ENCODE data around the gene LSM7. TPM values are rescaled to one million over a fixed set of nuclear protein-coding genes. Genes with fewer than 3 reads are reported as not detected.
"Not testable (repeated sequence)": the region's sequence is repeated elsewhere in the genome, so short reads cannot be mapped to it uniquely, and the experiment has no call there.

The LSM7 gene
- total RNA-seq, 1 experiment from 2014 or later: 282 TPM

DNA sequence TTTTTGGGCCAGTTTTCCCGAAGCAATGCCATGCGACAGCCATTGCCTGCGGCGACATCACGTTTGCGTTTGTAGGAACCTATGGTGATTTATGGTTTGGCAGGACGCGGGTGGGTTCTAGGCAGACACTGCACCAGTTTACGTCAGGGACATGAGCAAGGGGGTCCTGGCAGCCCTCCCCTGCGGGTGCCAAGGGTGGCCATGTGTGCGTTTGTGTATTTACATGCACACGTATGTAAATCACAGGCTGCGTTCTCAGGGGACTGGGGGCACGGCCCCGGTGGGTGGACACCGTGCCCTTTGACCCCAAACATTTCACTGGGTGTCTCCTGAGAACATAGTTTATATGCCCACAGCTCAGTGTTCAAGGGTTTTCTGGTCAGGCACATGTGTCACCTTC lies 22.3 kb upstream of the LSM7 start:
- H3F3A ChIP-seq (ENCODE audit: low read length, unreplicated experiment): no peaks in the 10 kb centered on the region
- no peak overlapping the region for H3K4me3 ChIP-seq (ENCODE audit: low read length)
- no peaks in the 10 kb centered on the region for H3K4me1 ChIP-seq (ENCODE audit: insufficient read depth, low read length)
- H3K9me2 ChIP-seq (replicated peaks; ENCODE audit: low read length): no peaks in the 10 kb centered on the region
- H4K20me1 ChIP-seq (ENCODE audit: low read length): no peaks in the 10 kb centered on the region
- TF ChIP-seq, protein P1, sequence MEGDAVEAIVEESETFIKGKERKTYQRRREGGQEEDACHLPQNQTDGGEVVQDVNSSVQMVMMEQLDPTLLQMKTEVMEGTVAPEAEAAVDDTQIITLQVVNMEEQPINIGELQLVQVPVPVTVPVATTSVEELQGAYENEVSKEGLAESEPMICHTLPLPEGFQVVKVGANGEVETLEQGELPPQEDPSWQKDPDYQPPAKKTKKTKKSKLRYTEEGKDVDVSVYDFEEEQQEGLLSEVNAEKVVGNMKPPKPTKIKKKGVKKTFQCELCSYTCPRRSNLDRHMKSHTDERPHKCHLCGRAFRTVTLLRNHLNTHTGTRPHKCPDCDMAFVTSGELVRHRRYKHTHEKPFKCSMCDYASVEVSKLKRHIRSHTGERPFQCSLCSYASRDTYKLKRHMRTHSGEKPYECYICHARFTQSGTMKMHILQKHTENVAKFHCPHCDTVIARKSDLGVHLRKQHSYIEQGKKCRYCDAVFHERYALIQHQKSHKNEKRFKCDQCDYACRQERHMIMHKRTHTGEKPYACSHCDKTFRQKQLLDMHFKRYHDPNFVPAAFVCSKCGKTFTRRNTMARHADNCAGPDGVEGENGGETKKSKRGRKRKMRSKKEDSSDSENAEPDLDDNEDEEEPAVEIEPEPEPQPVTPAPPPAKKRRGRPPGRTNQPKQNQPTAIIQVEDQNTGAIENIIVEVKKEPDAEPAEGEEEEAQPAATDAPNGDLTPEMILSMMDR (conservative IDR thresholded peaks at IDR 0.05; ENCODE audit: low read depth, low read length): no peak
- TF ChIP-seq EZH2 (IDR thresholded peaks at IDR 0.05; ENCODE audit: low read length, unreplicated experiment) (no peak), EZH2phosphoT487 (IDR thresholded peaks at IDR 0.05; ENCODE audit: borderline replicate concordance, low read length) (no peak)
- no peak overlapping the region for H3K4me2 ChIP-seq (ENCODE audit: low read length)
- no peak overlapping the region for H3K27ac ChIP-seq (ENCODE audit: low read length)
- CTCF ChIA-PET: no interaction called here
- no peaks in the 10 kb centered on the region for H3K9me3 ChIP-seq (ENCODE audit: low read length)
- POLR2A ChIA-PET (ENCODE audit: unreplicated experiment): interaction anchor here (0.7 kb wide), 1 partner anchor 21 kb away, joined by 3 read pairs; no protein-coding TSS in a partner anchor
- ATAC-seq (no peak), DNase-seq (no peak)
- H3K79me2 ChIP-seq (ENCODE audit: low read length): no peaks in the 10 kb centered on the region
- no peak overlapping the region for H2AFZ ChIP-seq (ENCODE audit: low read length)
- no peaks in the 10 kb centered on the region for H3K36me3 ChIP-seq (ENCODE audit: low read depth, low read length)
- intact Hi-C loops (cut with micrococcal nuclease): no loop called here
- no peaks in the 10 kb centered on the region for H3K27me3 ChIP-seq (ENCODE audit: low read length)
- H3K9ac ChIP-seq (ENCODE audit: low read length): no peak overlapping the region
- BruUV-seq (replicated peaks): no TSS peak

DNA sequence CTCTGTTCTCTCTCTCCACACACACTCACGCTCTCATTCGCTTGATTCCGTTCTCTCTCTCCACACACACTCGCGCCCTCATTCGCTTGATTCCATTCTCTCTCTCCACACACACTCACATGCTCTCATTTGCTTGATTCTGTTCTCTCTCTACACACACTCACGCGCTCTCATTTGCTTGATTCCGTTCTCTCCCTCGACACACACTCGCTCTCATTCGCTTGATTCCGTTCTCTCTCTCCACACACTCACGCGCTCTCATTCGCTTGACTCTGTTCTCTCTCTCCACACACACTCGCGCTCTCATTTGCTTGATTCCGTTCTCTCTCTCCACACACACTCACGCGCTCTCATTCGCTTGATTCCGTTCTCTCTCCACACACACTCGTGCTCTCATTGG lies 21.4 kb upstream of the LSM7 start:
- ATAC-seq; DNase-seq; intact Hi-C loops (cut with micrococcal nuclease); H3K4me1 ChIP-seq (ENCODE audit: insufficient read depth, low read length); H3K27ac ChIP-seq (ENCODE audit: low read length); H3K27me3 ChIP-seq (ENCODE audit: low read length); H3K79me2 ChIP-seq (ENCODE audit: low read length); H4K20me1 ChIP-seq (ENCODE audit: low read length); H3K4me2 ChIP-seq (ENCODE audit: low read length); CTCF ChIA-PET; H3K4me3 ChIP-seq (ENCODE audit: low read length); BruUV-seq (replicated peaks); H3K9ac ChIP-seq (ENCODE audit: low read length); H3F3A ChIP-seq (ENCODE audit: low read length, unreplicated experiment); H3K36me3 ChIP-seq (ENCODE audit: low read depth, low read length); H3K9me2 ChIP-seq (replicated peaks; ENCODE audit: low read length); H3K9me3 ChIP-seq (ENCODE audit: low read length); H2AFZ ChIP-seq (ENCODE audit: low read length): not testable (repeated sequence)
- POLR2A ChIA-PET (ENCODE audit: unreplicated experiment): interaction anchor here (0.7 kb wide), 1 partner anchor 20 kb away, joined by 3 read pairs; no protein-coding TSS in a partner anchor

DNA sequence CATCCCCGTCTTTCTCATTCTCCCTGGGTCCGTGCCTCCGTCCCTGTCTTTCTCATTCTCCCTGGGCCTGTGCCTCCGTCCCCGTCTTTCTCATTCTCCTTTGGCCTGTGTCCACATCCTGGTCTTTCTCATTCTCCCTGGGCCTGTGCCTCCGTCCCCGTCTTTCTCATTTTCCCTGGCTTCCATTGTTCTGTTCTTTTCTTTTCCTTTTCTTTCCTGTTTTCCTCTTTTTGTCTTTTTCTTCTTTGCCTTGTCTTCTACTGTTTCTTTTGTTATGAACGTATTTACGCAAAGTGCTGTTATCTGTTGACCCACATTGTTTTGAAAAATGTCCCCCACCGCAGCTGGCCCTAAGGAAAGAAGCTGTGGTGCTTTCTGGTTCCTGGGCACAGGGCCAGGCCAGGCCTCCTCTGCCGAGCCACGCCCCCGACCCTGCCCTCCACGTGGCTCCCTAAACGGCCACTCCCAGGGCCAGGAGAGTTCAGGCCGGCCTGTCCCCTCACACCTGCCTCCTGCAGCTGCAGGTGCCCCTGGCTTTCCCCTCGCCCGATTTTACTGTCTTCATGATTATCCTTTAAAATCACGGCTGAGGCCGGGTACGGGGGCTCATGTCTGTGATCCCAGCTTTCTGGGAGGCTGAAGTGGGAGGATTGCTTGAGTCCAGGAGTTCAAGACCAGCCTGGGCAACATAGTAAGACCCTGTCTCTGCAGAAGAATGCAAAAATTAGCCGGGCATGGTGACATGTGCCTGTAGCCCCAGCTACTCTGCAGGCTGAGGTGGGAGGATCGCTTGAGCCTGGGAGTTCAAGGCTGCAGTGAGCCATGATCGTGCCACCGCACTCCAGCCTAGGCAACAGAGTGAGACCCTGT lies 17.6 kb upstream of the LSM7 start:
- no TSS peak for BruUV-seq (replicated peaks)
- no peak for ATAC-seq
- H3K9me3 ChIP-seq (ENCODE audit: low read length): no peaks in the 10 kb centered on the region

More for the DNA sequence above, 17.6 kb upstream of the LSM7 start:
- DNase-seq: no peak
- ChIA-PET CTCF (no interaction called here), POLR2A (ENCODE audit: unreplicated experiment) (no interaction called here)
- H3K27me3 ChIP-seq (ENCODE audit: low read length): no peaks in the 10 kb centered on the region
- no peak overlapping the region for H3K9ac ChIP-seq (ENCODE audit: low read length)
- no peak overlapping the region for H2AFZ ChIP-seq (ENCODE audit: low read length)
- H3K4me1 ChIP-seq (ENCODE audit: insufficient read depth, low read length): no peaks in the 10 kb centered on the region
- H3K79me2 ChIP-seq (ENCODE audit: low read length): no peaks in the 10 kb centered on the region
- no peaks in the 10 kb centered on the region for H3F3A ChIP-seq (ENCODE audit: low read length, unreplicated experiment)
- no peaks in the 10 kb centered on the region for H3K9me2 ChIP-seq (replicated peaks; ENCODE audit: low read length)
- intact Hi-C loops (cut with micrococcal nuclease): no loop called here
- no peak overlapping the region for H3K4me3 ChIP-seq (ENCODE audit: low read length)
- H3K36me3 ChIP-seq (ENCODE audit: low read depth, low read length): no peaks in the 10 kb centered on the region
- no peak overlapping the region for H3K4me2 ChIP-seq (ENCODE audit: low read length)
- H4K20me1 ChIP-seq (ENCODE audit: low read length): no peaks in the 10 kb centered on the region
- no peak overlapping the region for H3K27ac ChIP-seq (ENCODE audit: low read length)
- TF ChIP-seq EZH2phosphoT487 (IDR thresholded peaks at IDR 0.05; ENCODE audit: borderline replicate concordance, low read length) (no peak), EZH2 (IDR thresholded peaks at IDR 0.05; ENCODE audit: low read length, unreplicated experiment) (no peak)
- TF ChIP-seq, protein P1 (conservative IDR thresholded peaks at IDR 0.05; ENCODE audit: low read depth, low read length): no peak

All from PC-3 (cell line).